ENCODE results near the gene CXXC5.

- TF ChIP-seq EZH2 (IDR thresholded peaks at IDR 0.05; ENCODE audit: borderline replicate concordance, insufficient read depth, low read length, poor library complexity, severe bottlenecking) (no peak), SMC3 (conservative IDR thresholded peaks at IDR 0.05; ENCODE audit: poor library complexity) (no peak), POLR2AphosphoS5 (IDR thresholded peaks at IDR 0.05) (no peak), REST (IDR thresholded peaks at IDR 0.05; ENCODE audit: borderline replicate concordance) (no peak), EP300 (conservative IDR thresholded peaks at IDR 0.05; ENCODE audit: poor library complexity, severe bottlenecking) (no peak), TAF1 (IDR thresholded peaks at IDR 0.05; ENCODE audit: low read depth) (no peak), RAD21 (conservative IDR thresholded peaks at IDR 0.05) (no peak), MXI1 (conservative IDR thresholded peaks at IDR 0.05; ENCODE audit: poor library complexity, severe bottlenecking) (no peak)
- TF ChIP-seq, protein P1, sequence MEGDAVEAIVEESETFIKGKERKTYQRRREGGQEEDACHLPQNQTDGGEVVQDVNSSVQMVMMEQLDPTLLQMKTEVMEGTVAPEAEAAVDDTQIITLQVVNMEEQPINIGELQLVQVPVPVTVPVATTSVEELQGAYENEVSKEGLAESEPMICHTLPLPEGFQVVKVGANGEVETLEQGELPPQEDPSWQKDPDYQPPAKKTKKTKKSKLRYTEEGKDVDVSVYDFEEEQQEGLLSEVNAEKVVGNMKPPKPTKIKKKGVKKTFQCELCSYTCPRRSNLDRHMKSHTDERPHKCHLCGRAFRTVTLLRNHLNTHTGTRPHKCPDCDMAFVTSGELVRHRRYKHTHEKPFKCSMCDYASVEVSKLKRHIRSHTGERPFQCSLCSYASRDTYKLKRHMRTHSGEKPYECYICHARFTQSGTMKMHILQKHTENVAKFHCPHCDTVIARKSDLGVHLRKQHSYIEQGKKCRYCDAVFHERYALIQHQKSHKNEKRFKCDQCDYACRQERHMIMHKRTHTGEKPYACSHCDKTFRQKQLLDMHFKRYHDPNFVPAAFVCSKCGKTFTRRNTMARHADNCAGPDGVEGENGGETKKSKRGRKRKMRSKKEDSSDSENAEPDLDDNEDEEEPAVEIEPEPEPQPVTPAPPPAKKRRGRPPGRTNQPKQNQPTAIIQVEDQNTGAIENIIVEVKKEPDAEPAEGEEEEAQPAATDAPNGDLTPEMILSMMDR (IDR thresholded peaks at IDR 0.05; ENCODE audit: poor library complexity, severe bottlenecking) = no peak
Observed at GRCh38 chr5:139690803-139691629, 42.9 kb downstream of the CXXC5 start.

Measured in neural cell (in vitro differentiated cells).